Endothelial cell of umbilical vein (primary cell): Measurements from ENCODE around the gene ZDHHC24.

Experiments used
- CTCF ChIP-seq, 2 donors: IDR thresholded peaks; 1 replicate in 1 of 2; 2 replicates in 1 of 2; pipeline ENCODE4 v1.5.1; 2011; ENCODE audit warnings: low read length in 2 of 2, mild to moderate bottlenecking in 2 of 2, moderate library complexity in 2 of 2, control low read depth in 1 of 2, inconsistent platforms in 1 of 2, low read depth in 1 of 2; ENCODE audit not compliant: insufficient read depth in 1 of 2; ENCODE audit errors: extremely low read depth in 1 of 2
- EZH2 ChIP-seq: IDR thresholded peaks from 2 replicates; pipeline ENCODE4 v1.6.1; 2012; ENCODE audit warnings: borderline replicate concordance, low read depth, mild to moderate bottlenecking, moderate library complexity, low read length, inconsistent platforms; ENCODE audit not compliant: severe bottlenecking
- FOS ChIP-seq: IDR thresholded peaks from 2 replicates; pipeline ENCODE4 v1.6.1; 2011; ENCODE audit warnings: mild to moderate bottlenecking, low read length, moderate library complexity, borderline replicate concordance; ENCODE audit not compliant: insufficient read depth
- GATA2 ChIP-seq: IDR thresholded peaks from 2 replicates; pipeline ENCODE4 v1.7.0; 2011; ENCODE audit warnings: low read depth, mild to moderate bottlenecking, moderate library complexity, mixed read lengths, low read length; ENCODE audit not compliant: insufficient read length, insufficient read depth
- JUN ChIP-seq: IDR thresholded peaks from 2 replicates; pipeline ENCODE4 v1.6.1; 2011; ENCODE audit warnings: borderline replicate concordance, low read depth; ENCODE audit not compliant: insufficient read length, insufficient read depth
- MAX ChIP-seq: IDR thresholded peaks from 2 replicates; pipeline ENCODE4 v1.6.1; 2011; ENCODE audit not compliant: insufficient read depth, insufficient read length
- MYC ChIP-seq: IDR thresholded peaks from one replicate; pipeline ENCODE4 v1.6.1; 2011; ENCODE audit warnings: mild to moderate bottlenecking, low read depth, low read length
- POLR2A ChIP-seq: IDR thresholded peaks from 2 replicates; pipeline ENCODE4 v1.6.1; 2012; ENCODE audit warnings: low read depth, mild to moderate bottlenecking, control low read depth, low read length
- POLR2AphosphoS5 ChIP-seq: IDR thresholded peaks from 2 replicates; pipeline ENCODE4 v1.6.1; 2012; ENCODE audit warnings: low read depth, mild to moderate bottlenecking, control low read depth, low read length, moderate library complexity; ENCODE audit not compliant: insufficient read depth

- TF ChIP-seq EZH2 (no peak), CTCF (IDR thresholded peaks at IDR 0.05; ENCODE audit: extremely low read depth in 1 of 2, insufficient read depth in 1 of 2, low read depth in 1 of 2, low read length in 2 of 2) (no peak), POLR2A (no peak), POLR2AphosphoS5 (no peak), GATA2 (no peak), JUN (no peak), MAX (no peak), FOS (no peak), MYC (no peak)
These were observed 14.2 kb upstream of the ZDHHC24 start for GRCh38 chr11:66559866-66560676.
